CD4-positive, alpha-beta T cell (primary cell): Measurements from ENCODE around the gene GLP1R. TPM values are rescaled to one million over a fixed set of nuclear protein-coding genes. Genes with fewer than 3 reads are reported as not detected.

ENCODE experiments used
- ATAC-seq: fragments of 200-7000 bp; cut with Tn5 transposase; one replicate; pipeline ENCODE4 v1.10.0; 2022; ENCODE audit warnings: mild to moderate bottlenecking; ENCODE audit not compliant: poor library complexity
- CTCF ChIA-PET: fragments of 350-600 bp; sonication (Branson Sonifier 250); formaldehyde crosslinking; loops from one replicate; lab custom pipeline; 2021; ENCODE audit warnings: antibody characterized with exemption, inconsistent platforms; lab: Charles Lee
- POLR2A ChIA-PET: fragments of 350-600 bp; sonication (Branson Sonifier 250); formaldehyde crosslinking; loops from one replicate; lab custom pipeline; 2021; ENCODE audit warnings: antibody characterized with exemption, inconsistent platforms; lab: Charles Lee
- DNase-seq, 14 experiments: peaks; one replicate each; pipeline ENCODE4 v3.0.0-alpha.2; 2013 to 2020; ENCODE audit warnings: mixed read lengths in 2 of 14
- H3K27ac ChIP-seq, 2 donors: one replicate each; pipeline versions ENCODE4 v1.5.1 to v1.7.0; 2013; ENCODE audit warnings: low read length in 2 of 2, low read depth in 1 of 2, mild to moderate bottlenecking in 1 of 2
- H3K27me3 ChIP-seq, 2 experiments: 1 replicate in 1 of 2; 2 replicates in 1 of 2; pipeline versions ENCODE4 v1.6.1 to v1.7.0; 2013; ENCODE audit warnings: low read length in 2 of 2, control low read depth in 1 of 2, mild to moderate bottlenecking in 1 of 2, moderate library complexity in 1 of 2; ENCODE audit not compliant: insufficient read depth in 2 of 2, control insufficient read depth in 1 of 2
- H3K36me3 ChIP-seq: one replicate; pipeline ENCODE4 v1.6.1; 2013; ENCODE audit warnings: low read length, control low read depth; ENCODE audit not compliant: insufficient read depth
- H3K4me1 ChIP-seq: one replicate; pipeline ENCODE4 v1.6.1; 2013; ENCODE audit warnings: low read length, control low read depth; ENCODE audit not compliant: insufficient read depth
- H3K4me3 ChIP-seq: one replicate; pipeline ENCODE4 v1.5.1; 2013; ENCODE audit warnings: mild to moderate bottlenecking, low read length, moderate library complexity
- H3K9me3 ChIP-seq, 2 experiments: 1 replicate in 1 of 2; 2 replicates in 1 of 2; pipeline versions ENCODE4 v1.6.1 to v1.7.0; 2013; ENCODE audit warnings: low read length in 2 of 2, mild to moderate bottlenecking in 2 of 2, control low read depth in 1 of 2, moderate library complexity in 1 of 2; ENCODE audit not compliant: control insufficient read depth in 1 of 2, insufficient read depth in 1 of 2
- H3K27ac Mint-ChIP-seq: one replicate; pipeline ENCODE4 v1.8.0; 2020; ENCODE audit warnings: mixed read lengths
- H3K27me3 Mint-ChIP-seq: one replicate; pipeline ENCODE4 v1.8.0; 2021; ENCODE audit warnings: mixed read lengths
- H3K36me3 Mint-ChIP-seq: one replicate; pipeline ENCODE4 v1.8.0; 2021; ENCODE audit warnings: low read depth, mixed read lengths
- H3K4me1 Mint-ChIP-seq: one replicate; pipeline ENCODE4 v1.8.0; 2021; ENCODE audit warnings: low read depth, mixed read lengths
- H3K4me3 Mint-ChIP-seq: one replicate; pipeline ENCODE4 v1.8.0; 2020; ENCODE audit warnings: mild to moderate bottlenecking, mixed read lengths
- H3K9me3 Mint-ChIP-seq: one replicate; pipeline ENCODE4 v1.8.0; 2020; ENCODE audit warnings: mixed read lengths
- CTCF ChIP-seq: fragments of 200-600 bp; IDR thresholded peaks from one replicate; pipeline ENCODE4 v1.8.0; 2022; ENCODE audit warnings: antibody characterized with exemption, mild to moderate bottlenecking
- intact Hi-C, 2 experiments: fragments of 100-400 bp; cut with DNase I in 1 of 2; cut with micrococcal nuclease in 1 of 2; formaldehyde crosslinking; loops; one replicate each; pipeline versions ENCODE4 v1.15.1 to v1.9.0; 2023 to 2025; cut with DNase I, micrococcal nuclease
- total RNA-seq, 174 experiments: library from RNA in 2 of 174; stranded (reverse) in 2 of 174; gene quantifications; one replicate each; pipeline ENCODE4 v1.2.3 and lab custom pipeline; 2021 to 2026

Gene GLP1R
- total RNA-seq, 2 experiments from 2014 or later = not detected

DNA sequence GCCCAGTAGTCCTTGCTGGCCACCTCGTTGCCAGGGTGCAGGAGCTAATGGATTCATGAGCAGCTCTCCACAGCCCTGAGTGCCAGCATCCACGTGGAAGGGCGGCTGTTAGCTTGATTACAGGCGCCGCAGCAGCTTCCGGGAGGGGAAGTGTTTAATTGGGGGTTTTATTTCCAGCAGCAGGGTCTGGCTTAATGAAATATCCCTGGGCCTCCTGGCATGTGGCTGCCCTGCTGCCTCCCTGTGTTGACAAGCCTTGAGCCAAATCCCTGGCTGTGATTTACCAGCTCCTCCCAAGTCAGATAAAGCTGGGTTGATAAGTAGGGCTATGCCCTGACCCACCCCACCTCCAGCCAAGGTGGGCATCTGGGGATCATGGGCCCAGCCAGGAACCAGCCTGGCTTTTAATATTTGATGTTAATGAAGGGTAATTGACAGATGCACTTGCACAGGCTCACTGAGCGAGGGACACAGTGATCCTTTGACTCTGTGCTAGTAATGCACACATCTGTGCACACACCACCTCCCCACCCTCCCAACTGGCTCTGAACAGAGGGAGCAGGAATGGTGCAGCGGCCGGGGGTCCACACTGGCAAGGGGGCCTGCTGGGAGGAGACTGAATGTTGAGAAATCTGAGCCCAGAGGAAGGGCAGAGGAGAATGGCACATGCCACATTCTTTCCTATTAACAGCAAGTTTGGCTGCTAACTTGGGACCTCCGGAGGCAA is 13.6 kb downstream of the GLP1R start:
- Mint-ChIP-seq H3K36me3 (no peaks in the 10 kb centered on the region), H3K9me3 (no peaks in the 10 kb centered on the region), H3K27me3 (peaks cover 13% of the 10 kb centered on the region), H3K4me3 (no peak overlapping the region), H3K27ac (no peak overlapping the region), H3K4me1 (no peaks in the 10 kb centered on the region)
- Histone ChIP-seq H3K9me3 (no peaks in the 10 kb centered on the region), H3K4me3 (no peak overlapping the region), H3K27me3 (no peaks in the 10 kb centered on the region), H3K4me1 (no peaks in the 10 kb centered on the region), H3K36me3 (no peaks in the 10 kb centered on the region), H3K27ac (no peak overlapping the region)
- ChIA-PET CTCF (no interaction called here), POLR2A (no interaction called here)
- no peak for TF ChIP-seq CTCF
- intact Hi-C loops = no loop called here
- no peak for ATAC-seq
- DNase-seq = no peak

DNA sequence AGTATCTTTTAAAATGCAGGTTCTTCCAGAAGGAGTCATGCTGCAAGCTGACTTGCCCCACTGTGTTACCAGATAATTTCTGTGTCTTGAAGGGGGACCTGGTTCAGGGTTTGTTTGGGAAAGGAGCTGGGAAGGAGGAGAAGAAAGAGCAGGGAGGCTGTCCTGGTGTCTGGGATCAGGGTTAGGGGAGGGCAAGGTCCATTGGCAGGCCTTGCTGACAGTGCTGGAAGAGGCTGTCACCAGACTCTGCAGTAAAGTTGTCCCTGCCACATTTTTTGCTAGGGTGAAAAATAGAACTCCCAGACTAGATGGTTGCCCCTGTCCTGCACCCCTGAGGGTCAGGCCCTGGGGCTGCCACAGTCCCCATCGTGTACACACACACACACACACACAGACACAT is 14.9 kb downstream of the GLP1R start:
- no peak overlapping the region for H3K4me3 Mint-ChIP-seq
- ChIA-PET CTCF (no interaction called here), POLR2A (no interaction called here)
- Histone ChIP-seq H3K27me3 (no peaks in the 10 kb centered on the region), H3K9me3 (no peaks in the 10 kb centered on the region), H3K4me3 (no peak overlapping the region), H3K4me1 (no peaks in the 10 kb centered on the region), H3K27ac (no peak overlapping the region), H3K36me3 (no peaks in the 10 kb centered on the region)
- peaks cover 7% of the 10 kb centered on the region for H3K27me3 Mint-ChIP-seq
- no peaks in the 10 kb centered on the region for H3K36me3 Mint-ChIP-seq
- H3K4me1 Mint-ChIP-seq = no peaks in the 10 kb centered on the region
- ATAC-seq (no peak), DNase-seq (no peak)
- H3K9me3 Mint-ChIP-seq = no peaks in the 10 kb centered on the region
- TF ChIP-seq CTCF = no peak
- intact Hi-C loops = no loop called here
- no peak overlapping the region for H3K27ac Mint-ChIP-seq

DNA sequence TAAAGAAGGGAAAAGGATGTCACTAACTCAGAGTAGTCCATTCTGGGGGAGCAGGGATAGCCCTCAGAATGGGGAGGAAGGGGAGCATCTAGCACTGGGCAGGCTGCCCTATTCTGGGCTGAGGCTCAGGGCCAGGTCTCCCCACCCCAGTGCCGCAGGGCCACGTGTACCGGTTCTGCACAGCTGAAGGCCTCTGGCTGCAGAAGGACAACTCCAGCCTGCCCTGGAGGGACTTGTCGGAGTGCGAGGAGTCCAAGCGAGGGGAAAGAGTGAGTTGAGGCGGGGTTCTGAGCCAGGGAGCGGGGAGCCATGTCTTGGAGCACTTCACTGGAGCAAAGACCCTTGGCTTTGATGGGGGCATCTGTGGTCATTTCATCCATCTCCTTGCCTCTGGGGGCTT is 17.0 kb downstream of the GLP1R start:
- Histone ChIP-seq H3K27ac (no peak overlapping the region), H3K27me3 (no peaks in the 10 kb centered on the region), H3K4me3 (no peak overlapping the region), H3K36me3 (no peaks in the 10 kb centered on the region), H3K4me1 (no peaks in the 10 kb centered on the region), H3K9me3 (no peaks in the 10 kb centered on the region)
- no peak for TF ChIP-seq CTCF
- Mint-ChIP-seq H3K27ac (no peak overlapping the region), H3K27me3 (peaks cover 5% of the 10 kb centered on the region), H3K4me3 (no peak overlapping the region), H3K4me1 (no peaks in the 10 kb centered on the region), H3K9me3 (no peaks in the 10 kb centered on the region), H3K36me3 (no peaks in the 10 kb centered on the region)
- no peak for ATAC-seq
- ChIA-PET POLR2A (no interaction called here), CTCF (no interaction called here)
- no peak for DNase-seq
- intact Hi-C loops = no loop called here
